Keratinocyte (primary cell): Measurements from ENCODE around the gene CRHR2. TPM values are rescaled to one million over a fixed set of nuclear protein-coding genes. Genes with fewer than 3 reads are reported as not detected.

Experiments
- DNase-seq: peaks from one replicate; pipeline ENCODE4 v3.0.0-alpha.2; 2011; ENCODE audit warnings: low read depth, missing footprints, low spot score
- FAIRE-seq: peaks from 2 replicates; lab custom pipeline; 2011; peaks lifted over from hg19 to GRCh38; lab: Jason Lieb, UNC
- H2AFZ ChIP-seq: 2 replicates; pipeline ENCODE4 v1.6.0; 2012; ENCODE audit warnings: low read length, control low read depth, inconsistent platforms; ENCODE audit not compliant: control insufficient read depth
- H3K27ac ChIP-seq: 2 replicates; pipeline ENCODE4 v1.5.1; 2011; ENCODE audit warnings: low read length; ENCODE audit not compliant: control insufficient read depth, insufficient read depth
- H3K27me3 ChIP-seq: 3 replicates; pipeline ENCODE4 v1.6.0; 2011; ENCODE audit warnings: low read length; ENCODE audit not compliant: control insufficient read depth, insufficient read depth; ENCODE audit errors: extremely low read depth
- H3K36me3 ChIP-seq, 2 experiments: 2 replicates in 1 of 2; 3 replicates in 1 of 2; pipeline ENCODE4 v1.5.1; 2011; ENCODE audit warnings: low read length in 2 of 2, mild to moderate bottlenecking in 1 of 2; ENCODE audit not compliant: control insufficient read depth in 2 of 2, insufficient read depth in 2 of 2; ENCODE audit errors: extremely low read depth in 1 of 2
- H3K4me1 ChIP-seq: 3 replicates; pipeline ENCODE4 v1.5.1; 2011; ENCODE audit warnings: low read length; ENCODE audit not compliant: control insufficient read depth, insufficient read depth; ENCODE audit errors: extremely low read depth
- H3K4me2 ChIP-seq: 3 replicates; pipeline ENCODE4 v1.6.0; 2011; ENCODE audit warnings: low read depth, low read length; ENCODE audit not compliant: control insufficient read depth, insufficient read depth; ENCODE audit errors: extremely low read depth
- H3K4me3 ChIP-seq, 3 experiments: fragments of 200-600 bp in 1 of 3; sonication (generic) in 1 of 3; 2 replicates in 2 of 3; 3 replicates in 1 of 3; pipeline ENCODE4 v1.5.1; 2011 to 2016; ENCODE audit warnings: low read length in 3 of 3, mild to moderate bottlenecking in 3 of 3, control low read depth in 2 of 3, inconsistent platforms in 1 of 3, low read depth in 1 of 3, mixed read lengths in 1 of 3, mixed run types in 1 of 3, moderate library complexity in 1 of 3; ENCODE audit not compliant: control insufficient read depth in 2 of 3, insufficient read depth in 2 of 3; ENCODE audit errors: extremely low read depth in 1 of 3
- H3K79me2 ChIP-seq: 2 replicates; pipeline ENCODE4 v1.6.0; 2012; ENCODE audit warnings: low read length; ENCODE audit not compliant: control insufficient read depth, insufficient read depth
- H3K9ac ChIP-seq: 3 replicates; pipeline ENCODE4 v1.6.0; 2011; ENCODE audit warnings: low read length; ENCODE audit not compliant: control insufficient read depth, insufficient read depth; ENCODE audit errors: extremely low read depth
- H3K9me1 ChIP-seq: 3 replicates; pipeline ENCODE4 v1.6.0; 2011; ENCODE audit warnings: low read length; ENCODE audit not compliant: control insufficient read depth, insufficient read depth; ENCODE audit errors: extremely low read depth
- H3K9me3 ChIP-seq: 2 replicates; pipeline ENCODE4 v1.5.1; 2012; ENCODE audit warnings: low read depth, low read length; ENCODE audit not compliant: control insufficient read depth
- H4K20me1 ChIP-seq: 3 replicates; pipeline ENCODE4 v1.6.0; 2011; ENCODE audit warnings: low read length; ENCODE audit not compliant: control insufficient read depth, insufficient read depth; ENCODE audit errors: extremely low read depth
- EZH2 ChIP-seq: IDR thresholded peaks from one replicate; pipeline ENCODE4 v1.6.1; 2012; ENCODE audit warnings: inconsistent platforms, mild to moderate bottlenecking, low read length, moderate library complexity
- dilution Hi-C: fragments of 300-500 bp; cut with MboI; formaldehyde crosslinking; loops from one replicate; pipeline ENCODE4 v1.7.0; 2020; ENCODE audit warnings: low sequenced_read_pairs; ENCODE audit not compliant: extremely low pct_ligation_motif_present
- polyA plus RNA-seq, 5 experiments: library from polyadenylated mRNA; depleted of rRNA in 3 of 5; stranded (reverse) in 3 of 5; stranded (forward) in 1 of 5; unstranded in 1 of 5; fragments of >200 nt; gene quantifications; 1 replicate in 1 of 5; 2 replicates in 3 of 5; 3 replicates in 1 of 5; pipeline versions ENCODE4 v1.2.1 to v1.2.3, GENCODE V29; 2011 to 2012; ENCODE audit warnings: missing spikeins in 2 of 5, low read depth in 1 of 5, low replicate concordance in 1 of 5
- TF ChIP-seq, protein P1 (sequence below), 3 experiments: IDR thresholded peaks in 1 of 3; conservative IDR thresholded peaks in 1 of 3; optimal IDR thresholded peaks in 1 of 3; 2 replicates in 2 of 3; 3 replicates in 1 of 3; pipeline versions ENCODE3 to v1.5.1; 2011; ENCODE audit warnings: low read length in 3 of 3, mild to moderate bottlenecking in 3 of 3, moderate library complexity in 2 of 3, control low read depth in 1 of 3, inconsistent platforms in 1 of 3; ENCODE audit not compliant: insufficient read depth in 2 of 3; ENCODE audit errors: extremely low read depth in 1 of 3

CRHR2 gene
- polyA plus RNA-seq, 1 donor (not counting 4 experiments of a cell fraction or from before 2014, with no cell fraction given), result not detected

DNA sequence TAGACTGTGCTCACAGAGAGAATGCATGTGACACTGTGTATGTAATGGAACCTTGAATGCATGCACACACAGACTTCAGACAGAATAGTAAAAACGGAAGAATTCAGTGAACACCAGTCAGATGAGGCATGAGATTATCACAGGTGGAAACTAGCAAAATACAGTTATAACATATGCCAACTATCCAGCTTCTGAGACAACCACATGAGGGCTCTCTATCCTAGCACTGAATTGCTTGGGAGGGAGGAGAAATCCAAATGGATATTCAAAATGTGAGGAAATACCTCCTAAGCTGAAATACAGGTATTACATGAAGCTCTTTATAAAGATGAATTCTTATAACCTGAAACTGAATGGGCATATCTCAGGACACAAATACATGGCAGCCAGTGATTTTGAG is 57.0 kb downstream of the CRHR2 start:
- H3K36me3 ChIP-seq, result peaks cover 15 to 63% of the 10 kb centered on the region in 2 experiments
- no peak overlapping the region for H2AFZ ChIP-seq
- H3K9me3 ChIP-seq, result no peaks in the 10 kb centered on the region
- H3K4me1 ChIP-seq, result no peaks in the 10 kb centered on the region
- DNase-seq (no peak), FAIRE-seq (no peak)
- H3K79me2 ChIP-seq, result no peaks in the 10 kb centered on the region
- H3K27ac ChIP-seq, result no peak overlapping the region
- peaks cover 9% of the 10 kb centered on the region for H4K20me1 ChIP-seq
- H3K9me1 ChIP-seq, result no peaks in the 10 kb centered on the region
- H3K4me3 ChIP-seq, result no peak overlapping the region
- dilution Hi-C loops, result loop anchor here (25.0 kb wide), 1 partner anchor 112 kb away; no protein-coding TSS in a partner anchor
- TF ChIP-seq, protein P1, sequence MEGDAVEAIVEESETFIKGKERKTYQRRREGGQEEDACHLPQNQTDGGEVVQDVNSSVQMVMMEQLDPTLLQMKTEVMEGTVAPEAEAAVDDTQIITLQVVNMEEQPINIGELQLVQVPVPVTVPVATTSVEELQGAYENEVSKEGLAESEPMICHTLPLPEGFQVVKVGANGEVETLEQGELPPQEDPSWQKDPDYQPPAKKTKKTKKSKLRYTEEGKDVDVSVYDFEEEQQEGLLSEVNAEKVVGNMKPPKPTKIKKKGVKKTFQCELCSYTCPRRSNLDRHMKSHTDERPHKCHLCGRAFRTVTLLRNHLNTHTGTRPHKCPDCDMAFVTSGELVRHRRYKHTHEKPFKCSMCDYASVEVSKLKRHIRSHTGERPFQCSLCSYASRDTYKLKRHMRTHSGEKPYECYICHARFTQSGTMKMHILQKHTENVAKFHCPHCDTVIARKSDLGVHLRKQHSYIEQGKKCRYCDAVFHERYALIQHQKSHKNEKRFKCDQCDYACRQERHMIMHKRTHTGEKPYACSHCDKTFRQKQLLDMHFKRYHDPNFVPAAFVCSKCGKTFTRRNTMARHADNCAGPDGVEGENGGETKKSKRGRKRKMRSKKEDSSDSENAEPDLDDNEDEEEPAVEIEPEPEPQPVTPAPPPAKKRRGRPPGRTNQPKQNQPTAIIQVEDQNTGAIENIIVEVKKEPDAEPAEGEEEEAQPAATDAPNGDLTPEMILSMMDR (optimal IDR thresholded peaks at IDR 0.05 in 1 of 3, IDR thresholded peaks at IDR 0.05 in 1 of 3, conservative IDR thresholded peaks at IDR 0.05 in 1 of 3; ENCODE audit: extremely low read depth in 1 of 3, insufficient read depth in 2 of 3, low read length in 3 of 3), result no peak
- no peak for TF ChIP-seq EZH2
- H3K27me3 ChIP-seq, result no peaks in the 10 kb centered on the region
- no peak overlapping the region for H3K9ac ChIP-seq
- no peak overlapping the region for H3K4me2 ChIP-seq

DNA sequence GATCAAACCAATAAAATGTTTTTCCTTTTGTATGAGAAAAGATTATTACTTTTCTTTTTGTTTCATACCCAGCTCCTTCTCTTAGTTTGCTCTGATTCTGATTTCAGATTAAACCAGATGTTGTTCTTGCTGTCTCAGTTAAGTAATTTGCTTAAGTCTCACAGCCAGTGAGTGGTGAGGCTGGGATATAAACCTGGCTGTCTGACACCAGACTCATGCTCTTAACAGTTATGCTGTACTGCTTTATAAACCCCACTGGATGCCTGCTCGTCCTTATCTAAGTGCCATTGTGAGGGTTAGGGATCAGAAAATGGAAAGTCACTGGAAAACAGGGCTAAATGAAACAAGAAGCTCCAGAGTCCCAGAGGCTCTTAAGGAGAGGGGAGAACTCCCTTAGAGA is 63.3 kb downstream of the CRHR2 start:
- Histone ChIP-seq H4K20me1 (peaks cover 10% of the 10 kb centered on the region), H3K4me1 (no peaks in the 10 kb centered on the region), H2AFZ (no peak overlapping the region), H3K9me3 (no peaks in the 10 kb centered on the region), H3K4me3 (no peak overlapping the region), H3K27me3 (no peaks in the 10 kb centered on the region), H3K9me1 (no peaks in the 10 kb centered on the region), H3K79me2 (peaks cover 22% of the 10 kb centered on the region), H3K4me2 (no peak overlapping the region), H3K36me3 (peaks cover 26 to 58% of the 10 kb centered on the region in 2 experiments), H3K27ac (no peak overlapping the region), H3K9ac (no peak overlapping the region)
- no peak for FAIRE-seq
- TF ChIP-seq EZH2, result no peak
- DNase-seq, result no peak
- dilution Hi-C loops, result no loop called here

- no peak for FAIRE-seq
- Histone ChIP-seq H3K27me3 (no peaks in the 10 kb centered on the region), H3K27ac (no peak overlapping the region), H3K4me2 (no peak overlapping the region), H3K9ac (no peak overlapping the region), H3K9me1 (no peaks in the 10 kb centered on the region), H2AFZ (no peak overlapping the region), H3K4me3 (no peak overlapping the region), H3K36me3 (peaks cover 29 to 57% of the 10 kb centered on the region in 2 experiments), H3K9me3 (no peaks in the 10 kb centered on the region), H3K79me2 (peaks cover 29% of the 10 kb centered on the region), H3K4me1 (peaks cover 3% of the 10 kb centered on the region), H4K20me1 (peaks cover 13% of the 10 kb centered on the region)
- no peak for DNase-seq
- TF ChIP-seq, protein P1 (optimal IDR thresholded peaks at IDR 0.05 in 1 of 3, IDR thresholded peaks at IDR 0.05 in 1 of 3, conservative IDR thresholded peaks at IDR 0.05 in 1 of 3; ENCODE audit: extremely low read depth in 1 of 3, insufficient read depth in 2 of 3, low read length in 3 of 3), result no peak
- no peak for TF ChIP-seq EZH2
- dilution Hi-C loops, result no loop called here
These were observed 64.1 kb downstream of the CRHR2 start for GRCh38 chr7:30618080-30618676.
